Kidney (tissue), 14 donors: ENCODE data around the gene EFCAB14. TPM values are rescaled to one million over a fixed set of nuclear protein-coding genes. Genes with fewer than 3 reads are reported as not detected.
A peak's percentile ranks its signal among the peaks of the same experiment; 100 is the strongest.
"Not testable (repeated sequence)": the region's sequence is repeated elsewhere in the genome, so short reads cannot be mapped to it uniquely, and the experiment has no call there.

Experiments
- DNase-seq, 5 donors: peaks; one replicate each; pipeline ENCODE4 v3.0.0-alpha.2; 2013 to 2020
- FAIRE-seq: peaks from 2 replicates; lab custom pipeline; 2012; peaks lifted over from hg19 to GRCh38; lab: Jason Lieb, UNC
- H3K27ac ChIP-seq, 2 donors: one replicate each; pipeline ENCODE4 v1.7.0; 2013; ENCODE audit warnings: low read depth in 2 of 2, low read length in 2 of 2, inconsistent platforms in 1 of 2
- H3K27me3 ChIP-seq: one replicate; pipeline ENCODE4 v1.7.1; 2013; ENCODE audit warnings: low read length, inconsistent platforms; ENCODE audit not compliant: control insufficient read depth, insufficient read depth
- H3K36me3 ChIP-seq, 3 donors: one replicate each; pipeline versions ENCODE4 v1.7.0 to v1.7.1; 2013; ENCODE audit warnings: low read length in 3 of 3, control low read depth in 1 of 3, inconsistent platforms in 1 of 3; ENCODE audit not compliant: insufficient read depth in 3 of 3, control insufficient read depth in 2 of 3
- H3K4me1 ChIP-seq, 3 donors: one replicate each; pipeline versions ENCODE4 v1.7.0 to v1.7.1; 2013; ENCODE audit warnings: low read length in 3 of 3, inconsistent platforms in 1 of 3, low read depth in 1 of 3; ENCODE audit not compliant: control insufficient read depth in 2 of 3, insufficient read depth in 2 of 3
- H3K4me3 ChIP-seq, 3 donors: one replicate each; pipeline versions ENCODE4 v1.7.0 to v1.8.1; 2013; ENCODE audit warnings: low read length in 3 of 3, control low read depth in 1 of 3, inconsistent platforms in 1 of 3
- H3K9ac ChIP-seq, 3 donors: one replicate each; pipeline versions ENCODE4 v1.7.0 to v1.7.1; 2013; ENCODE audit warnings: low read length in 3 of 3, control low read depth in 1 of 3, inconsistent platforms in 1 of 3
- H3K9me3 ChIP-seq, 3 donors: one replicate each; pipeline versions ENCODE4 v1.7.0 to v1.7.1; 2013; ENCODE audit warnings: low read length in 3 of 3, control low read depth in 1 of 3, inconsistent platforms in 1 of 3; ENCODE audit not compliant: control insufficient read depth in 2 of 3, insufficient read depth in 1 of 3
- CTCF ChIP-seq: IDR thresholded peaks from 3 replicates; pipeline ENCODE4 v1.5.1; 2012; ENCODE audit warnings: mild to moderate bottlenecking, moderate library complexity, borderline replicate concordance; ENCODE audit not compliant: insufficient read depth; ENCODE audit errors: extremely low read depth
- intact Hi-C: fragments of 100-400 bp; cut with DNase I; formaldehyde crosslinking; loops from one replicate; pipeline ENCODE4 v1.11.1; 2022
- polyA plus RNA-seq: library from polyadenylated mRNA; stranded (reverse); fragments of 350-450 nt; fragmentation: Illumina TruSeq; extraction: RNeasy Lipid Tissue Mini Kit (QIAGEN cat#74804); gene quantifications from one replicate; pipeline ENCODE4 v1.2.3, GENCODE V29; 2014; ENCODE audit warnings: low read depth, low replicate concordance; ENCODE audit not compliant: insufficient read depth
- total RNA-seq: library from RNA; stranded (reverse); fragmentation: NEBNext Ultra II Directional; extraction: Animal tissue kit (Norgen Biotek cat#: 25700); gene quantifications from one replicate; pipeline ENCODE4 v1.2.1, GENCODE V29; 2021
- donor health status: control.
- donor health status: control.
- donor health status: control.
- donor health status: control.
- donor health status: control.
- donor health status: DM: yes; HTN: yes; CAD: no.
- donor health status: Normal renal cell carcinoma (clear cell type).

Gene EFCAB14
- total and polyA plus RNA-seq, 2 donors from 2014 or later: 48.1 to 129 TPM

- FAIRE-seq (no peak), DNase-seq (no peak)
- Histone ChIP-seq H3K27me3 (no peaks in the 10 kb centered on the region), H3K9ac (no peak overlapping the region), H3K36me3 (peaks cover 0 to 23% (median 16%) of the 10 kb centered on the region in 3 donors), H3K4me3 (no peak overlapping the region), H3K9me3 (no peaks in the 10 kb centered on the region), H3K27ac (no peak overlapping the region), H3K4me1 (no peaks in the 10 kb centered on the region)
- intact Hi-C loops: no loop called here
- no peak for TF ChIP-seq CTCF
Observed at GRCh38 chr1:46697053-46697452, 21.9 kb downstream of the EFCAB14 start.

- H3K27ac ChIP-seq, FAIRE-seq, H3K9me3 ChIP-seq, DNase-seq, H3K27me3 ChIP-seq, intact Hi-C loops, H3K4me3 ChIP-seq, H3K4me1 ChIP-seq, H3K9ac ChIP-seq: not testable (repeated sequence)
- H3K36me3 ChIP-seq: peaks cover 5 to 35% (median 31%) of the 10 kb centered on the region in 3 donors
Observed at GRCh38 chr1:46694676-46695075, 24.2 kb downstream of the EFCAB14 start.

GRCh38 chr1:46692811-46693770 lies 25.8 kb downstream of the EFCAB14 start:
- TF ChIP-seq CTCF: no peak
- intact Hi-C loops: no loop called here
- DNase-seq: peak in 2 of 5 donors; percentile 13 to 20
- H3K9me3 ChIP-seq: no peaks in the 10 kb centered on the region
- H3K27me3 ChIP-seq: no peaks in the 10 kb centered on the region
- FAIRE-seq: no peak
- H3K27ac ChIP-seq: no peak overlapping the region
- no peak overlapping the region for H3K4me3 ChIP-seq
- no peak overlapping the region for H3K9ac ChIP-seq
- peaks cover 10 to 49% (median 45%) of the 10 kb centered on the region in 3 donors for H3K36me3 ChIP-seq
- no peaks in the 10 kb centered on the region for H3K4me1 ChIP-seq
